SW480 (cell line): ENCODE data around the gene PNPLA5.

Experiments used
- DNase-seq: peaks from one replicate; pipeline ENCODE4 v3.0.0-alpha.2; 2016; ENCODE audit warnings: low spot score

The PNPLA5 gene

GRCh38 chr22:43854786-43855271 is 37.0 kb downstream of the PNPLA5 start:
- DNase-seq: no peak

GRCh38 chr22:43854121-43854785 is 37.6 kb downstream of the PNPLA5 start:
- no peak for DNase-seq

GRCh38 chr22:43853328-43853931 is 38.4 kb downstream of the PNPLA5 start:
- no peak for DNase-seq

- DNase-seq: no peak
Observed at GRCh38 chr22:43852573-43853327, 39.1 kb downstream of the PNPLA5 start.

- DNase-seq: no peak
Observed at GRCh38 chr22:43851979-43852307, 39.9 kb downstream of the PNPLA5 start.

- no peak for DNase-seq
Observed at GRCh38 chr22:43851058-43851978, 40.5 kb downstream of the PNPLA5 start.

- DNase-seq: no peak
Observed at GRCh38 chr22:43850529-43850928, 41.3 kb downstream of the PNPLA5 start.

GRCh38 chr22:43849731-43850130 is 42.1 kb downstream of the PNPLA5 start:
- DNase-seq: no peak

GRCh38 chr22:43848366-43849171 is 43.2 kb downstream of the PNPLA5 start:
- peak; percentile 38 for DNase-seq

- DNase-seq: no peak
Observed at GRCh38 chr22:43847376-43848289, 44.2 kb downstream of the PNPLA5 start.

- DNase-seq: no peak
Observed at GRCh38 chr22:43846966-43847365, 44.8 kb downstream of the PNPLA5 start.

GRCh38 chr22:43845981-43846380 is 45.8 kb downstream of the PNPLA5 start:
- no peak for DNase-seq

- no peak for DNase-seq
Observed at GRCh38 chr22:43844560-43845545, 47.0 kb downstream of the PNPLA5 start.

- no peak for DNase-seq
Observed at GRCh38 chr22:43843783-43844530, 47.9 kb downstream of the PNPLA5 start.

GRCh38 chr22:43841742-43842141 is 50.1 kb downstream of the PNPLA5 start:
- DNase-seq: no peak

GRCh38 chr22:43840851-43841250 is 51.0 kb downstream of the PNPLA5 start:
- DNase-seq: no peak

GRCh38 chr22:43840431-43840830 is 51.4 kb downstream of the PNPLA5 start:
- no peak for DNase-seq

- DNase-seq: no peak
Observed at GRCh38 chr22:43839781-43840180, 52.0 kb downstream of the PNPLA5 start.
